Activated CD4-positive, alpha-beta T cell treated with anti-CD3 and anti-CD28 coated beads, Interleukin-2, amount 10 ng/mL, durations not matched to agents 24 days and 14 days (primary cell): ENCODE data around the gene GPRC5C. TPM values are rescaled to one million over a fixed set of nuclear protein-coding genes. Genes with fewer than 3 reads are reported as not detected.
"Not testable (repeated sequence)": the region's sequence is repeated elsewhere in the genome, so short reads cannot be mapped to it uniquely, and the experiment has no call there.

Source experiments
- DNase-seq: peaks from one replicate; pipeline ENCODE4 v3.0.0; 2022
- H3K27ac Mint-ChIP-seq: one replicate; pipeline ENCODE4 v1.8.0; 2022; ENCODE audit warnings: mild to moderate bottlenecking, mixed read lengths
- H3K27me3 Mint-ChIP-seq: one replicate; pipeline ENCODE4 v1.8.0; 2022; ENCODE audit warnings: mixed read lengths
- H3K36me3 Mint-ChIP-seq: one replicate; pipeline ENCODE4 v1.8.0; 2022; ENCODE audit warnings: low read depth, mild to moderate bottlenecking, mixed read lengths
- H3K4me1 Mint-ChIP-seq: one replicate; pipeline ENCODE4 v1.8.0; 2021; ENCODE audit warnings: mixed read lengths
- H3K4me3 Mint-ChIP-seq: one replicate; pipeline ENCODE4 v1.8.0; 2022; ENCODE audit warnings: mild to moderate bottlenecking, moderate library complexity, mixed read lengths
- H3K9me3 Mint-ChIP-seq: one replicate; pipeline ENCODE4 v1.8.0; 2021; ENCODE audit warnings: mixed read lengths
- intact Hi-C: fragments of 100-400 bp; cut with micrococcal nuclease; formaldehyde crosslinking; loops from one replicate; pipeline ENCODE4 v1.15.1; 2023
- total RNA-seq: library from RNA; stranded (reverse); gene quantifications from 2 replicates; pipeline ENCODE4 v1.2.3, GENCODE V29; 2022

GPRC5C gene
- total RNA-seq, 1 donor from 2014 or later, result 0.42 TPM

DNA sequence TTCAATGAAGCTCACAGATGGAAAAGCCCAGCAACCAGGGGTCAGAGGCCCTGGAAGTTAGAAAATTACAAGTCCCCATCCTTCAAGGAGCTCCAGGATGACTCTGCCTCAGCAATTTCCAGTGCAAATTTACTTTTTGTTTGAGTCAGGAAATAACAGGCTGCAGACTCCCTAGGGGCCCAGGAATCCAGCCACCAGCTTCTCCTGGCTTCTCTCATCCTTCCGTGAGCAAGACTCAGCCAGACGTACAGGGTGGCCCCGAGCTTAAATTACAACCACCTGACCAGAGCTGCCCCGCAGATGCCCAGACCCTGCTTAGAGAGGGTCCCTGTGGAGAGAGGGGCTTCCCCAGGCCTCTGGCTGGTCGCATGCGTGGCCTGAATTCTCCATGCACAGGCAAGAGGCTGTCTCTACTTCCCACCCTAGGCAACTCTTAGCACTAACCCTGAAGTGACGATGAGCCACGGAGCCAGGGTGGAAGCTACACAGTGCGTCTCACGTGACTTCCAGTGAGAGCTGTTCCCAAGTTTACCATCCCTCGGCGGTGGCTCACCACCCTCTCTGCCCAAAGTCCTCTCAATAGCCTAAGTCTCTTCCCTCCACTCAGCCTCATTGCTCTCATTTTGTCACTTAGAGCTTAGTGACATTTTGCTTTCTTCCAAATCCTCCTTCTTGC is 37.5 kb upstream of the GPRC5C start:
- DNase-seq, result no peak
- Mint-ChIP-seq H3K4me1 (no peaks in the 10 kb centered on the region), H3K4me3 (no peak overlapping the region), H3K9me3 (no peaks in the 10 kb centered on the region), H3K27ac (no peak overlapping the region), H3K36me3 (no peaks in the 10 kb centered on the region), H3K27me3 (peaks cover 6% of the 10 kb centered on the region)
- intact Hi-C loops, result no loop called here

DNA sequence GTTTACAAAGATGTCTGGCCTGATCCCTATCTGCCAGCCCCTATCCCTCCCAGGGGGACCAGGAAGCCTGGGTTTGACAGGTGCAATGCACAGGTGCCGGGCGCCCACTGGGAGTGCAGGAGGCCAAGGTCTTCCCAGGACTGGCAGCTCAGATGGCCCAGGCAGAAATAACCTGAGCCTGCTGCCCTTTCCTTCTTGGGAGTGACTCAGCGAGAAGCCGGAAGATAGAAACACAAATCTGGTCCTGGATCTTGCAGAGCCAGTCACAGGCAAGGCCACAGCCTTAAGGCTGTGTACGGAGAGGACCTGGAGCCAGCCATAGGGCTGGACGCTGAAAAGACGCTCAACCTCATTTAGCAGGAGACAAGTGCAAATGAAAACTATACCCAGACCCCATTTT is 36.9 kb upstream of the GPRC5C start:
- H3K4me1 Mint-ChIP-seq, result no peaks in the 10 kb centered on the region
- intact Hi-C loops, result no loop called here

DNA sequence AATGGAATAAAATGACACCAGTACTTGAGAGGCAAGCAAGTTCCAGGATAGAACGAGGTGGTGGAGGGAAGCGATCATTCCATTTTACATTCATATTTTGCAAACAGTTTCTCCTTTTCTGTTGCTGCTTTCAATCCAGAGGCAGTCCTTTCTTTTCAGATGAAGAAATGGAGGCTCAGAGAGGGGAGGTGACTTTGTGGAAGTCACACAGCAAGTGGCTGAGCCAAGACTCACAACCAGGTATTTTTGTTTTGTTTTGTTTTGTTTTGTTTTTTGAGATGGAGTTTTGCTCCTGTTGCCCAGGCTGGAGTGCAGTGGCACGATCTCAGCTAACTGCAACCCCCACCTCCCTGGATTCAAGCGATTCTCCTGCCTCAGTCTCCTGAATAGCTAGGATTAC is 35.3 kb upstream of the GPRC5C start:
- no peak overlapping the region for H3K27ac Mint-ChIP-seq
- intact Hi-C loops, result no loop called here
- H3K9me3 Mint-ChIP-seq, result no peaks in the 10 kb centered on the region

More for the DNA sequence above, 36.9 kb upstream of the GPRC5C start:
- DNase-seq, result no peak
- no peak overlapping the region for H3K27ac Mint-ChIP-seq
- H3K4me3 Mint-ChIP-seq, result no peak overlapping the region
- H3K36me3 Mint-ChIP-seq, result no peaks in the 10 kb centered on the region
- H3K27me3 Mint-ChIP-seq, result peaks cover 6% of the 10 kb centered on the region
- H3K9me3 Mint-ChIP-seq, result no peaks in the 10 kb centered on the region

DNA sequence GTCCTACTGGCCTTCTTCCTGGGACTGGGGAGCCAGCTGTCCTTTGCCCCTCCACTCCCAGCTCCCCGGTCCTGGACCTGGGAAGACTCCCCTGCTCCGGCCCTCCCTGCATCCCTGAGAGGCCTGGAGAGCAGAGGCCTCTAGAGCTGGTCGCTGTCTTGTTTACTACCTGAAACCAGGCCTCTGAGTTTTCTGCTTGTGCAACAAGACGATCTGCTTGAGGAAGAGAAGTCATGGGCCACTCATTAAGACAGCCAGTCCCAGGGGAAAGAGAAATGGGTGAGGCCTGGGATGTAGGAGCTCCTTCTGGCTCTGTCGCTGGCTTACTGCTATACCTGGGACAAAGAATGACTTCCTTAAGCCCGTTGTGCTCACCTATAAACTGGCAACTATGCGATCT is 29.8 kb upstream of the GPRC5C start:
- Mint-ChIP-seq H3K27ac (no peak overlapping the region), H3K9me3 (no peaks in the 10 kb centered on the region), H3K27me3 (peaks cover 12% of the 10 kb centered on the region), H3K4me1 (peaks cover 5% of the 10 kb centered on the region), H3K36me3 (no peaks in the 10 kb centered on the region), H3K4me3 (no peak overlapping the region)
- DNase-seq, result no peak
- intact Hi-C loops, result no loop called here

More for the DNA sequence above, 35.3 kb upstream of the GPRC5C start:
- no peak for DNase-seq
- Mint-ChIP-seq H3K4me1 (no peaks in the 10 kb centered on the region), H3K36me3 (no peaks in the 10 kb centered on the region), H3K4me3 (no peak overlapping the region), H3K27me3 (peaks cover 7% of the 10 kb centered on the region)

DNA sequence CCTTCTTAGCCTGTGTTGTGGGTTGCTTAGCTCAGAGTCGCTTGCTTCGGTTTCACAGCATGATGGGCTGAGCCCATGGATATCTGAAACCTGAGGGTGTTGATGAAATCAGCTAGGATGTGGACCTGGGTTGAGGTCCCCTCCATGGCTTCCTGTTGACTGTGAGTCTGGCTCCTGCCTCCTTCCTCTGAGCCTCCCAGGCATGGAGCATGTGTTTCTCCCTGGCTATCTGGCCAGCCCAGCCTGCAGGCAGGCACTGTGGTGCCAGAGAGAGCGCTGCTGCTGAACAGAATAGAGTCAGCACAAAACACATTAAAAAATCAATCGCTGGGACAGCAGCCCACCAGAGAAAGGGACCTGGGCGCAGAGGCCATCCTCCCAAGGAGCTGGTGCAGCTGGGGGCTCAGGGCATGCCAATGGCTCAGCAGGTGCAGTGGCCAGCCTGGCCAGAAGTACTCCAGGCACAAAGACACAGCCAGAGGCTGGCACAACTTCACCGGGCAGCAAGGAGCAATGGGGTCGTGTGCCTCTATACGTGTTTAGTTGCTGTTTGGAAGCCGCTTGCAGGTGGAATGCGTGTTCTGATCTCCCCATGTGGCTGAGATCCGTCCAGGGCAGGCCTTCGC is 28.3 kb upstream of the GPRC5C start:
- Mint-ChIP-seq H3K4me3 (no peak overlapping the region), H3K4me1 (peaks cover 5% of the 10 kb centered on the region), H3K9me3 (no peaks in the 10 kb centered on the region), H3K27ac (no peak overlapping the region), H3K36me3 (no peaks in the 10 kb centered on the region), H3K27me3 (peaks cover 12% of the 10 kb centered on the region)
- no peak for DNase-seq
- intact Hi-C loops, result no loop called here

DNA sequence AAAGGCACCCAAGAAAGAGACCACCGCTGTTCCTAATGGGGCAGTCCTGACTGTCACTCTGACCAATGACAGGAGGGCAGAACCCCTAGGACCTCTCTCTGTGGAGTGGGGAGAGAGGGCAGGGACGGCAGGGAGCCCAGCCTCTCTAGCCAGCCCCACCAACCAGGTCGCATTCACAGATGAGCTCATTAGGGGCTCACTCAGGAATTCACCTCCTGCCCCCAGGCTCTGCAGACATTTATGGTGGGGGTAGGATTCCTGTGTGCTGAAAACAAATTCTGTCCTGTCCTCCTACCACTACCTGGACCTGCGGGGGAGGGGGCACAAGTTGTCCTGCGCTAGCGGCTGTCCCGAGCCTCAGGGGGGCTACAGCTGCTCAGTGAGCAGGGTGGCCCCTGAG is 27.7 kb upstream of the GPRC5C start:
- Mint-ChIP-seq H3K27ac (no peak overlapping the region), H3K9me3 (no peaks in the 10 kb centered on the region), H3K4me1 (peaks cover 5% of the 10 kb centered on the region), H3K36me3 (no peaks in the 10 kb centered on the region), H3K4me3 (no peak overlapping the region), H3K27me3 (peaks cover 12% of the 10 kb centered on the region)
- intact Hi-C loops, result no loop called here
- no peak for DNase-seq

DNA sequence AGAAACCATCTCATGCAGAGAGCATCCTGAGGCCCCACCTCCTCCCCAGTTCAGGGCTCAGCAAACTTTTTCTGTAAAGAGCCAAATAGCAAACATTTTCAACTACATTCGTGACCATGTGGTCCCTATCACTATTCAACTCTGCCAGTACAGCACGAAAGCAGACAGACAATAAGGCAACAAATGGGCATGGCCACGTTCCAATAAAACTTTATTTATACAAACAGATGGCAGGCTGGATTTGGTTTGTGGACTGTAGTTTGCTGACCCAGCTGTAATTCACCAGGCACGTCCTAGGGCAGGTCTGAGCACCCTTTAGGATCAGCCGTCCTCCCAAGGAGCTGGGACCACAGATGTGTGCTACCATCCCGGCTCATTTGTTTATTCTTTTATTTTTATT is 27.1 kb upstream of the GPRC5C start:
- Mint-ChIP-seq H3K36me3 (no peaks in the 10 kb centered on the region), H3K4me1 (peaks cover 5% of the 10 kb centered on the region), H3K27ac (no peak overlapping the region), H3K4me3 (no peak overlapping the region), H3K9me3 (no peaks in the 10 kb centered on the region), H3K27me3 (peaks cover 8% of the 10 kb centered on the region)
- intact Hi-C loops, result no loop called here
- no peak for DNase-seq

DNA sequence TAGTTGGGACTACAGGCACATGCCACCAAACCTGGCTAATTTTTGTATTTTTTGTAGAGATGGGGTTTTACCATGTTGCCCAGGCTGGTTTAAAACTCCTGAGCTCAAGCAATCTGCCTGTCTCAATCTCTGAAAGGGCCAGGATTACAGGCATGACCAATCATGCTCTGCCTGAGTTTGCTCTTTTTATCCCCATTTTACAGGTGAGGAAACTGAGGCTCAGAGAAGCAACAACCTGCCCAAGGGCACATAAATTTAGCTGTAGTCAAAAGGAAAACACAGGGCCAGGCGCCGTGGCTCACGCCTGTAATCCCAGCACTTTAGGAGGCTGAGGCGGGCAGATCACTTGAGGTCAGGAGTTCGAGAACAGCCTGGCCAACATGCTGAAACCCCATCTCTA is 26.6 kb upstream of the GPRC5C start:
- H3K27ac Mint-ChIP-seq, DNase-seq, H3K9me3 Mint-ChIP-seq, H3K27me3 Mint-ChIP-seq, H3K4me1 Mint-ChIP-seq, intact Hi-C loops, H3K36me3 Mint-ChIP-seq, H3K4me3 Mint-ChIP-seq: not testable (repeated sequence)

DNA sequence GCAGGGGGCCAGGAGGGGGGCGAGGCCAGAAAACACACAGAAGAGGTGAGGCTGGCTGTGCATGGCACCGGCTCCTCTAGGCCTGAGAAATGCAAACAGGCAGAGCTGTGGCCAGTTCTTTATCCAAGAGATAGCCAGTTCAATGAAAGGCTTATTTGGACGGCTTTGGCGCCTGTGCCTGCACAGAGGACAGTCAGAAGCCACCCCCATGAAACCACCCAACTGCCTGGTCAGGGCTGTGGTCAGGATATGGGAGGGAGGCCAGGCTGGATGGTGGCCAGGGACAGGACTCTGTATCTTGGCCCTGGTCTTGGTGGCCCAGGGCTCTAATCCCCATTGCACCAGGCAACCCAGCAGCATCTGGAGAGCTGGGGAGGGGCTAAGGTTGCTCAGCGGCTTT is 24.5 kb upstream of the GPRC5C start:
- H3K27ac Mint-ChIP-seq, result no peak overlapping the region
- H3K36me3 Mint-ChIP-seq, result no peaks in the 10 kb centered on the region
- H3K4me3 Mint-ChIP-seq, result no peak overlapping the region
- H3K4me1 Mint-ChIP-seq, result peaks cover 5% of the 10 kb centered on the region
- DNase-seq, result no peak
- no peaks in the 10 kb centered on the region for H3K9me3 Mint-ChIP-seq
- intact Hi-C loops, result no loop called here
- H3K27me3 Mint-ChIP-seq, result peaks cover 5% of the 10 kb centered on the region

DNA sequence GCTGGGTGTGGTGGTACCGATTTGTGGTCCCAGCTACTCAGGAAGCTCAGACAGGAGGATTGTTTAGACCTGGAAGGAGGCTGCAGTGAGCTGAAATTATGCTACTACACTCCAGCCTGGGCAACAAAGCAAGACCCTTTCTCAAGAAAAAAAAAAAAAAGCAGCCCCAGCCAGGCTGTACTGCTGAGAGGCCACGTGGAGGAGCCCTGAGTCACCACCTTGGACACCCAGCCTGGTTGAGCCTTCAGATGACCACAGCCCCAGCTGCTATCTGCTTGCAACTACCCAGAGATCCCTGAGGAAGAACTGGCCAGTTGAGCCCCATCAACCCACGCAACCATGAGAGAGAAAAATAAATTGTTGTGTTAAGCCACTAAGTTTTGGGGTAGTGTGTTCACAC is 23.6 kb upstream of the GPRC5C start:
- intact Hi-C loops, result no loop called here
- no peak overlapping the region for H3K27ac Mint-ChIP-seq
- no peaks in the 10 kb centered on the region for H3K36me3 Mint-ChIP-seq
- peaks cover 5% of the 10 kb centered on the region for H3K4me1 Mint-ChIP-seq
- H3K4me3 Mint-ChIP-seq, result no peak overlapping the region
- H3K9me3 Mint-ChIP-seq, result no peaks in the 10 kb centered on the region
- no peak for DNase-seq
- peaks cover 7% of the 10 kb centered on the region for H3K27me3 Mint-ChIP-seq

DNA sequence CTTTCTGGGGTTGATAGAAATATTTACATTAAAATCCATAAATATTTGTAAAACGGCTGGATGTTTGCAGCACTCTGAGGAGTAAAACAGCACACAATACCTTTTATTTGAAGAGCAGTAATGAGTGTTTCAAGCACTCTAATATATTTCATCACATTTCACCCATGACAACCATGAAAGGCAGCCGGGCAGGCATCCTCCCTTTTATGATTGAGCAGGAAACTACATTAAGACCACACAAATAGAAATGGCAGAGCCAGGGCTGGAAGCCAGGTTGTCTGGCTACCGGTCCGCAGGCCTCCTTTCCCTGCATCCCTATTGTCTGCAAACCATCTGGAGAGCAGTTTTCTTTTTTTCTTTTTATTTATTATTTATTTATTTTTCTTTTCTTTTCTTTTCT is 23.1 kb upstream of the GPRC5C start:
- intact Hi-C loops, result no loop called here
- Mint-ChIP-seq H3K4me1 (peaks cover 5% of the 10 kb centered on the region), H3K27me3 (peaks cover 7% of the 10 kb centered on the region), H3K36me3 (no peaks in the 10 kb centered on the region), H3K9me3 (no peaks in the 10 kb centered on the region), H3K27ac (no peak overlapping the region), H3K4me3 (no peak overlapping the region)
- DNase-seq, result no peak

DNA sequence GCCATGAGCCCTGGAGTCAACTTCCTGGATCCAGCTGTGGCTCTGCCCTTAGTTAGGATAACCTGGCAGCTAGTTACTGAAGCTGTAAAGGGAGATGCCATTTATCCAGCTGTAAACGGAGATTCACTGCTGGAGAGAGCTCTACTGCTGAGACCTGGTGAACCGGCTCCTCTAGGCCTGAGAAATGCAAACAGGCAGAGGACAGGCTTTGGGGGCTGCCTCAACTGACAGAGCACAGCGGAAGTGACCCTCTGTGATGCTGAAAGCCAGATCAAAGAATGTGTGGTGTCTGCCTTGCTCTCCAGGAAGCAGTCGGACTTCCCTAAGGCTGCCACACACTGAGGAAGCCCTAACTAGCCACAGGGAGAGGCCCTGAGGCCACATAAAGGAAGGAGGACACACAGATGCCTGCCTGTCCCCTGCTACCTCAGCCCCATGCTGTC is 21.9 kb upstream of the GPRC5C start:
- intact Hi-C loops, result no loop called here
- Mint-ChIP-seq H3K27ac (no peak overlapping the region), H3K27me3 (peaks cover 4% of the 10 kb centered on the region), H3K9me3 (no peaks in the 10 kb centered on the region), H3K4me1 (peaks cover 5% of the 10 kb centered on the region), H3K4me3 (no peak overlapping the region), H3K36me3 (no peaks in the 10 kb centered on the region)
- no peak for DNase-seq

DNA sequence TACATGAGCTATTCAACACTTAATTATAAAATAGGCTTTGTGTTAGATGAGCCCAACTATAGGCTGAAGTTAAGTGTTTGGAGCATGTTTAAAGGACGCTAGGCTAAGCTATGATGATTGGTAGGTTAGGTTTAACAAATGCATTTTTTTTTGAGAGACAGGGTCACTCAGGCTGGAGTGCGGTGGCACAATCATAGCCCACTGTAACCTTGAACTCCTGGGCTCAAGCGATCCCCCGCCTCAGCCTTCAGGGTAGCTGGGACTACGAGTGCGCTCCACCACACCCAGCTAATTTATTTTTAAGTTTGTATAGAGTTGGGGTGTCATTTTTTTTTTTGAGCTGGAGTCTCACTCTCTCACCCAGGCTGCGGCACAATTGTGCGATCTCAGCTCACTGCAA is 19.3 kb upstream of the GPRC5C start:
- no peak overlapping the region for H3K27ac Mint-ChIP-seq

DNA sequence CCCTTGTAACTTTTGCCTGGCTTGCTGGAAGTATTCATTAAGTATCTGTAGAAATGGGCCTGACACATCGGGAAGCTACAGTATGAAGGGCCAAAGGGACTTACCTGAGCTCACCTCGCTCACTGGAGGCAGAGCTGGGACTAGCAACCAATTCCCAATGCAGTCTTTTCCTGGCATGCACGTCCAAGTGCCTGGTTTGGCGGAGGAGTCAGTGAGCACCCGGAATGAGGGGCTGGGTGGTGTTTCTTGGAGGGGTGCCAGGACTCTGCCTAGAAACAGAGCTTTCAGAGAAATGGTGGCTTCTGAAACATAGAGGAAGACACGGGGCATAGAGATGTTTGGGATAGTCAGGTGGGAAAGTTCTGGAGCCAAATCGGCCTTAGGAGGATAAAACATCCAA is 18.4 kb upstream of the GPRC5C start:
- H3K9me3 Mint-ChIP-seq, result no peaks in the 10 kb centered on the region
- no peak for DNase-seq
- H3K27me3 Mint-ChIP-seq, result peaks cover 10% of the 10 kb centered on the region
- no peaks in the 10 kb centered on the region for H3K36me3 Mint-ChIP-seq
- H3K27ac Mint-ChIP-seq, result no peak overlapping the region
- intact Hi-C loops, result no loop called here
- peaks cover 3% of the 10 kb centered on the region for H3K4me1 Mint-ChIP-seq
- H3K4me3 Mint-ChIP-seq, result no peak overlapping the region

More for the DNA sequence above, 19.3 kb upstream of the GPRC5C start:
- DNase-seq, result no peak
- Mint-ChIP-seq H3K36me3 (no peaks in the 10 kb centered on the region), H3K27me3 (peaks cover 6% of the 10 kb centered on the region), H3K9me3 (no peaks in the 10 kb centered on the region), H3K4me3 (no peak overlapping the region), H3K4me1 (peaks cover 3% of the 10 kb centered on the region)
- intact Hi-C loops, result no loop called here

DNA sequence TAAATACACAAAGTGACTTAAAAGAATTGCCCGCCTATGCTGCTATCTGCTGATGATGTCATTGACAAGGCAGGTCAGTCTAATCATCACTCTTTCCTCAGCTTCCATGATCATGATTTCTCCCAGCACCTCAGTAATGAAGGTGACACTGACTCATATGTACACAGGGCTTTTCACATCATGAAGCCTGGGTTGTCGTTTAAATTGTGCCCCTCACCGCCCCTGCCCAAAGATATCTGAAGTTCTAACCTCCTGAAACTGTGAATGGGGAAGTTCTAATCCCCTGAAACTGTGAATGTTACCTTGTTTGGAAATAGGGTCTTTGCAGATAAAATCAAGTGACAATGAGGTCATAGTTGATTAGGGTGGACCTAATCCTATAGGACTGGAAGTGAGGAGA is 17.4 kb upstream of the GPRC5C start:
- Mint-ChIP-seq H3K9me3 (no peaks in the 10 kb centered on the region), H3K4me3 (no peak overlapping the region), H3K27me3 (peaks cover 10% of the 10 kb centered on the region), H3K4me1 (peaks cover 3% of the 10 kb centered on the region), H3K27ac (no peak overlapping the region), H3K36me3 (no peaks in the 10 kb centered on the region)
- no peak for DNase-seq
- intact Hi-C loops, result no loop called here
